Brain microvascular endothelial cell (primary cell): Measurements from ENCODE around the gene EDEM1.

Experiments
- DNase-seq: peaks from one replicate; pipeline ENCODE4 v3.0.0-alpha.2; 2020
- H3K27ac ChIP-seq: fragments of 250-450 bp; sonication (Bioruptor Pico); 2 replicates; pipeline ENCODE4 v1.5.1; 2020; ENCODE audit warnings: mild to moderate bottlenecking, moderate library complexity
- H3K27me3 ChIP-seq: fragments of 250-450 bp; sonication (Bioruptor Pico); replicated peaks from 2 replicates; pipeline ENCODE4 v1.5.1; 2020; ENCODE audit warnings: mild to moderate bottlenecking
- H3K36me3 ChIP-seq: fragments of 250-450 bp; sonication (Bioruptor Pico); replicated peaks from 2 replicates; pipeline ENCODE4 v1.5.1; 2020; ENCODE audit warnings: mild to moderate bottlenecking
- H3K4me3 ChIP-seq: 2 replicates; pipeline ENCODE4 v1.5.1; 2011; ENCODE audit warnings: low read depth, mild to moderate bottlenecking, control low read depth, low read length, moderate library complexity
- in situ Hi-C: cut with HindIII; loops from 2 replicates; pipeline ENCODE4 v1.10.0; 2017; ENCODE audit warnings: low sequenced_read_pairs, low pct_ligation_motif_present
- TF ChIP-seq, protein P1 (sequence below): IDR thresholded peaks from 2 replicates; pipeline ENCODE4 v1.5.1; 2011; ENCODE audit warnings: low read depth, mild to moderate bottlenecking, moderate library complexity, low read length, control low read depth, inconsistent platforms; ENCODE audit errors: missing control alignments

The EDEM1 gene

DNA sequence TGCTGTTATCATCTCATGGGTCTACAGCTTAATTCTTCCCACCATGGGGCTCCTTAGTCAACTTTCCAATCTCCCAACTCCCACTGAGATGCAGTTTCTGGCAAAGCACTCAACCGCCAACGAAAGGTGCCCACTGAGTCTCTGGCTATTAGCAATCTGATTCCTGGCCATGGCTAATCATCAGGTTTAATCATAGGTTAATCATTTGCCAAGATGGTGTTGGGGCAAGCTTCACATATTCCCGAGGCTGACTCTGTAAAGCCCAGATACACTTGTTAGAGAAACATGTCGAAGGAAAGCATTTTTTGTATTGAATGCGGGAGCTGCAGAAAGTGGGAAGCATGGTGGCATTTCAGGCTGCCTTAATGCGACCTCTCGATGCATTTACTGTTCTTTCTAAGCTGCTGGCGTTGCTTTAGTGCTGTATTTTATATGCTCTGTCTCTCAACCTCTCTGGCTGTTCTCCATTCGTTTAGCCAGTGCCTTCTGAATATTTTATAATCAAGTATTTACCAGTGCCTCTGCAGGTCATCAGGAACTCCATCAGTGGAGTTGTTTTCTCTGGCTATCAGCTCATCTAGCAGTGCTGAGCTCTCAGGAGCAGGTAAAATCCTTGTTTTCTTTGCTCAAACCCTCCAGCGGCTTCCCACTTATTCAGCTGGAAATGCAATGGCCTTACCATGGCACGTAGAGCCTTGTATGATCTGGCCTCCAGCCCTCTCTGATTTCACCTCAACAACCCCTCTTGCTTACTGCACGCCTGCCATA lies 67.0 kb downstream of the EDEM1 start:
- in situ Hi-C loops: no loop called here
- TF ChIP-seq, protein P1, sequence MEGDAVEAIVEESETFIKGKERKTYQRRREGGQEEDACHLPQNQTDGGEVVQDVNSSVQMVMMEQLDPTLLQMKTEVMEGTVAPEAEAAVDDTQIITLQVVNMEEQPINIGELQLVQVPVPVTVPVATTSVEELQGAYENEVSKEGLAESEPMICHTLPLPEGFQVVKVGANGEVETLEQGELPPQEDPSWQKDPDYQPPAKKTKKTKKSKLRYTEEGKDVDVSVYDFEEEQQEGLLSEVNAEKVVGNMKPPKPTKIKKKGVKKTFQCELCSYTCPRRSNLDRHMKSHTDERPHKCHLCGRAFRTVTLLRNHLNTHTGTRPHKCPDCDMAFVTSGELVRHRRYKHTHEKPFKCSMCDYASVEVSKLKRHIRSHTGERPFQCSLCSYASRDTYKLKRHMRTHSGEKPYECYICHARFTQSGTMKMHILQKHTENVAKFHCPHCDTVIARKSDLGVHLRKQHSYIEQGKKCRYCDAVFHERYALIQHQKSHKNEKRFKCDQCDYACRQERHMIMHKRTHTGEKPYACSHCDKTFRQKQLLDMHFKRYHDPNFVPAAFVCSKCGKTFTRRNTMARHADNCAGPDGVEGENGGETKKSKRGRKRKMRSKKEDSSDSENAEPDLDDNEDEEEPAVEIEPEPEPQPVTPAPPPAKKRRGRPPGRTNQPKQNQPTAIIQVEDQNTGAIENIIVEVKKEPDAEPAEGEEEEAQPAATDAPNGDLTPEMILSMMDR: no peak
- DNase-seq: no peak

DNA sequence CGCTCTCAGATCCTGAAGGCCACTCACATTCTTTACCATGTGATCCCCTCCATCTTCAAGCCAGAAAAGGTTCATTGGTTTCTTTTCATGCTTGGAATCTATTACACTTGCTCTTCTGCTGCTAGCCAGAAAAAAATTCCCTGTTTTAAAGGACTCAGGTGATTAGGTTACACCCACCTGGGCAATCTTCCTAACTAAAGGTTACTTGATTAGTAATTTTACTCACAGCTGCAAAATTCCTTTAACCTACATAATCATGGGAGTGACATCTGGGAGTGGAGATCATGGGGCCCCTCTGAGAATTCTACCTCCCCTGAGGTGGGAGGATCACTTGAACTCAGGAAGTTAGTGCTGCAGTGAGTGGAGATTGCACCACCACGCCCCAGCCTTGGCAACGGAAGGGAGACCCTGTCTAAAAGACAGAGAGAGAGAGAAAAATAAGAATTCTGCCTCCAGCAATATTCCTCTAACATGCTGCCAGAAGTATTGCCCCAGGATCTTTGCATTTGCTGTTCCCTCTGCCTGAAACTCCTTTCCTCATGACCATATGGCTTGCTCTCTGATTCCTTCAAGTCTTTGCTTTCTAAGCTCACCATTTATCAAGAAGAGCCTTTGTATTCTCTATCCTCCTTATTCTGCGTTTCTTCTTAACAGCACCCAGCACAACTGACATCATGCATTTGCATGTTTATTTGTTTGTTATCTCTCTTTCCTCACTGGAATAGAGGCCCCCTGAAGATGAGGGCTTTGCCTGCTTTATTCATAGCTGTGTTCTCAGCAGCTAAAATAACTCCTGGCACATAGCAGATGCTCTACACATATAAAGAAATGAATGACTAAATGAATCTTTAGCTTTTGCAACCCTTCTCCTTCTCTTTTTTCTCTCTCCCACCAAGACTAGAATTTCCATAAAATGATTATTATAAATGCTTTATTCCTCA lies 68.2 kb downstream of the EDEM1 start:
- in situ Hi-C loops: no loop called here
- TF ChIP-seq, protein P1: no peak
- Histone ChIP-seq H3K36me3 (no peaks in the 10 kb centered on the region), H3K4me3 (no peak overlapping the region), H3K27ac (no peak overlapping the region), H3K27me3 (no peaks in the 10 kb centered on the region)
- no peak for DNase-seq

More for the DNA sequence above, 67.0 kb downstream of the EDEM1 start:
- no peak overlapping the region for H3K27ac ChIP-seq
- no peak overlapping the region for H3K4me3 ChIP-seq
- H3K27me3 ChIP-seq: no peaks in the 10 kb centered on the region
- no peaks in the 10 kb centered on the region for H3K36me3 ChIP-seq

DNA sequence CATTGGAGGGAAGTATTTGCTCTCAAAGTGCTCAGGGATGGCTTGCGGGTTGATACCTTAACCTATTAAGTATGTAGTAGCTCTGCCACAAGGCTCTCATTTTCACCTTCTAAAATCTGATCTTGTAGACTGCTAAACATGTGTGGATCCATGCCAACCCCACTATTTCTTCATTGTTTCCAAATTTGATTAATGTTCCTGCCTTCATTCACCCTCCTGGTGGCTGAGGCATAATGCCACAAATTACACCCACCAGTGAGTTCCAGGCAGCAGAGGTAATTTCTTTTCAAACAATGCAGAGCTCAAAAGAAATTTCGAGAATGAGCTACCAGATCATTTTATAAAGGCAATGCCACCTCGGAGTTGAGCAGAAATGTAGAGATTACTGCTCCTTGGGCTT lies 71.0 kb downstream of the EDEM1 start:
- H3K27ac ChIP-seq: no peak overlapping the region
- in situ Hi-C loops: no loop called here

DNA sequence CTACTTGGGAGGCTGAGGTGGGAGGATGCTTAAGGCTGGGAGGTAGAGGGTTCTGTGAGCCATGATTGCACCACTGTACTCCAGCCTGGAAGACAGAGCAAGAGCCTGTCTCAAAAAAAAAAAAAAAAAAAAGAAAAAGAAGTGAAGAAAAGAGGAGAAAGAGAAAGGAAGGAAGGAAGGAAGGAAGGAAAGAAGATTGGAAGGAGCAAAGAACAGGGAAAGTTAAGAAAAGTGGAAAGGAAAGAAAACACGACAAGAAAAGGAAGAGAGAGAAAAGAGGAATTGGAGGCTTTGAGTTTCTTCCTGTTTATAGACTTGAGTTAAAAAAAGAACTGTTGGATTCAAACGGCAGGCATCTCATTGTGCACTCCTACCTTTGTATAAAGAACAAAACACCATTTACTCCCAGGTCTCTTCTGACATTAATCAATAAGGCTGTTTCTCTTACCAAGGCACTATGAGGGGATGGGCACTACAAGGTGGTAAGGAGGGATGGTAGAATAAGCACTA lies 73.5 kb downstream of the EDEM1 start:
- Histone ChIP-seq H3K27ac (no peak overlapping the region), H3K36me3 (no peaks in the 10 kb centered on the region), H3K27me3 (no peaks in the 10 kb centered on the region), H3K4me3 (no peak overlapping the region)
- TF ChIP-seq, protein P1: no peak
- DNase-seq: no peak
- in situ Hi-C loops: no loop called here

More for the DNA sequence above, 71.0 kb downstream of the EDEM1 start:
- Histone ChIP-seq H3K36me3 (no peaks in the 10 kb centered on the region), H3K4me3 (no peak overlapping the region), H3K27me3 (no peaks in the 10 kb centered on the region)
- no peak for DNase-seq
- TF ChIP-seq, protein P1: no peak

DNA sequence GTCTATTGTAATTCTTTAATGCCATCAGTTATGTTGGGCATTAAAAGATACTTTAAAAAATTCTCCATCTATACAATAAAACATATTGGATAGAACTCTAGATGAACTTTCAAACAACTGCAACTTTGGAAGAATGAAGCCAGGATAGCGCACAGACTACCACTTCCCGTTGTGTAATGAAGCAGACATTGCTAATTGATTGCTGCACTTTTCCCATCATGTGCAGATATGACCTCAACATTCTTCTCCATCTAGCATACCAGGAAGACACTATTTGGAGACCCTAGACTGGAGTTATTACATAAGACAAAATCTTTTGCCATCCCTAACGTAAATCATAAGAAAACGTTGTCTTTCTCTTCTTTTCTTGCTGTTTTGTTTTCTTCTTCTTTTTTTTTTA lies 75.0 kb downstream of the EDEM1 start:
- Histone ChIP-seq H3K27me3 (no peaks in the 10 kb centered on the region), H3K27ac (no peak overlapping the region), H3K36me3 (no peaks in the 10 kb centered on the region), H3K4me3 (no peak overlapping the region)
- in situ Hi-C loops: no loop called here
- DNase-seq: no peak
- TF ChIP-seq, protein P1: no peak
